LNCAP (cell line): ENCODE measurements around the gene ACMSD.

Source experiments
- TF ChIP-seq, protein P1 (sequence below): fragments of 450-650 bp; IDR thresholded peaks from 2 replicates; pipeline ENCODE4 v1.5.1; 2017; ENCODE audit warnings: mild to moderate bottlenecking

ACMSD gene

GRCh38 chr2:134842930-134843490 lies 4.6 kb downstream of the ACMSD start:
- TF ChIP-seq, protein P1, sequence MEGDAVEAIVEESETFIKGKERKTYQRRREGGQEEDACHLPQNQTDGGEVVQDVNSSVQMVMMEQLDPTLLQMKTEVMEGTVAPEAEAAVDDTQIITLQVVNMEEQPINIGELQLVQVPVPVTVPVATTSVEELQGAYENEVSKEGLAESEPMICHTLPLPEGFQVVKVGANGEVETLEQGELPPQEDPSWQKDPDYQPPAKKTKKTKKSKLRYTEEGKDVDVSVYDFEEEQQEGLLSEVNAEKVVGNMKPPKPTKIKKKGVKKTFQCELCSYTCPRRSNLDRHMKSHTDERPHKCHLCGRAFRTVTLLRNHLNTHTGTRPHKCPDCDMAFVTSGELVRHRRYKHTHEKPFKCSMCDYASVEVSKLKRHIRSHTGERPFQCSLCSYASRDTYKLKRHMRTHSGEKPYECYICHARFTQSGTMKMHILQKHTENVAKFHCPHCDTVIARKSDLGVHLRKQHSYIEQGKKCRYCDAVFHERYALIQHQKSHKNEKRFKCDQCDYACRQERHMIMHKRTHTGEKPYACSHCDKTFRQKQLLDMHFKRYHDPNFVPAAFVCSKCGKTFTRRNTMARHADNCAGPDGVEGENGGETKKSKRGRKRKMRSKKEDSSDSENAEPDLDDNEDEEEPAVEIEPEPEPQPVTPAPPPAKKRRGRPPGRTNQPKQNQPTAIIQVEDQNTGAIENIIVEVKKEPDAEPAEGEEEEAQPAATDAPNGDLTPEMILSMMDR, result no peak

DNA sequence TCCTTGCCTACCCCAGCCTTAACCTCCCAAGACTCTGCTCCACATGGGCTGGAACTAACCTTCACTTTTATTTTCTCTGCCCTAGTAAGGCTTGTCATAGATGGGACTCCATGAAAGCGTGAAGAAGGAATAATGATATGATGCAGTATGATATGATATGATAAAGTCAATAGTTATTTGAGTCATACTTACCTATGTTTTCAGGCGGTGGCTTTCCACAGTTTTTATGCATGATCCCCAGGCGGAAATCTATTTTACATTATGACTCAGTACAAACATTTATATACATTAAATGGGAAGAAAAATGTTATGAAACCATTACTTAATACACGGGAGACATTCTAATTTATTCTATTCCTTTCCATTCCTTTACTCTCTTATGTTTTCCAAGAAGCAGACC lies 5.6 kb downstream of the ACMSD start:
- TF ChIP-seq, protein P1, result no peak

DNA sequence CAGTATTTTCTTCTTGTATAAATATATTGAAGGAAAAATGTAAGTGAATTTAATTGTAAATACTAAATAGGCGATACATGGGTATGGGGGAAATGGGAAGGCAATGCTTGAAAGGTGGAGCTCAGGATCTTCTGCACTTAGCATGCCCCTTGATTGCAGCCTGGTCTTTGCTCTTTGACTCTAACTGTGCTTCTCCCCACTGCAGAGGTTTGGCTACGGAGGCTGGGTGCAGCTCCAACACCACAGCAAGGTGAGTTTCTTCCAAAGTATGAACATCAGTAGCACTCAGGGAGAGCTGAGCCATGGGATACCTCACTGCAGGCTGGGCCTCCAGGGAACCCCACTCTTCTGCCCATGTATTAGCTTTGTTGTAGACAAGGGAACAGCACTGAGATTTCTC lies 6.6 kb downstream of the ACMSD start:
- TF ChIP-seq, protein P1, result no peak

DNA sequence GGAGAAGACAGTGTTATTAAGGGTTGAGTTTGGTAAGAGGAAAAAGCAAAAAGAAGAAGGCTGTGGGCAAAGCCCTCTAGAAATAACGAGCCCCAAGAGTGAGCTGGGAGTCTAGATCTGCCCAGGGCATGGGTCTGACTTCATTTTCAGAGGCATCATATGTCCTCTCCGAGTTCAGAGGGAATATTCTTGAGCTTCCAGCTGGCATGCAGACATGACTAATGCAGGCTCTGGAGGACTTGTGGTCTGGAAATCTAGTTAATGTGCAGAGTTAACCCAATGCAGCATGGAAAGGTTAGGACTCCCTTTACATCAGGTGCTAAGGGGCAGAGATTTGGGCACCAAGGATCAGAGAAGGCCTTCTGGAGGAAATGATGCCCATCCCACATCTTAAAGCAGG lies 7.3 kb downstream of the ACMSD start:
- TF ChIP-seq, protein P1, result no peak

DNA sequence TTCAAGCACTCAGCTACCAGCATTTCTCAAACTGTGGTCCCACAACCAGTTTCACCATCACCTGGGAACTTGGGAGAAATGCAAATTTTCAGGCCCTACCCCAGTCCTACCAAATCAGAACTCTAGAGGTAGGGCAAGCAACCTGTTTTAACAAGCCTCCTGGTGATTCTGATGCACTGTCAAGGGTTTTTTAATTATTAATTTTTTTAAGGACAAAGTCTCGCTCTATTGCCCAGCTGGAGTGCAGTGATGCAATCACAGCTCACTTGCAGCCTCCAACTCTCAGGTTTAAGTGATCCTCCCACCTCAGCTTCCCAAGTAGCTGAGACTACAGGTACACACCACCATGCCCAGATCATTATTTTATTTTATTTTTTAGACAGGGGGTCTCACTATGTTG lies 7.8 kb downstream of the ACMSD start:
- TF ChIP-seq, protein P1, result no peak

DNA sequence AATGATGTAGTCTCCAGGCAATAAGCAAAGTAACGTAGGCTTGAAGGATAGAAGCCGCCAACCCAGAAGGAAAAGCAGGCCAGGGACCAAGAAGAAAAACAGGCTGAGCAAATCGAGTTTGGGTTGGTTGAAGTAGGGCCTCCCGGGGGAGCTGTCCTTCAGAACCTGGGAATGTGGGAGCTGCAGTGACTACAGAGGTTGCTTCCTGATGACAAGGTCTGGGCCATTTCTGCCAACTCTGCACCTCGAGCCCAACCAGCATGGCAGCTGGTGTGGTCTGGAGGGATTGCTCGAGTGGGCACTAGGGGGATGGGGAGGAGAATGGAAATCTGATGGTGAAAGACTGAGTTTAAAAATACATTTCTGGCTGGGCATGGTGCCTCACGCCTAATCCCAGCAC lies 14.1 kb downstream of the ACMSD start:
- TF ChIP-seq, protein P1, result no peak

DNA sequence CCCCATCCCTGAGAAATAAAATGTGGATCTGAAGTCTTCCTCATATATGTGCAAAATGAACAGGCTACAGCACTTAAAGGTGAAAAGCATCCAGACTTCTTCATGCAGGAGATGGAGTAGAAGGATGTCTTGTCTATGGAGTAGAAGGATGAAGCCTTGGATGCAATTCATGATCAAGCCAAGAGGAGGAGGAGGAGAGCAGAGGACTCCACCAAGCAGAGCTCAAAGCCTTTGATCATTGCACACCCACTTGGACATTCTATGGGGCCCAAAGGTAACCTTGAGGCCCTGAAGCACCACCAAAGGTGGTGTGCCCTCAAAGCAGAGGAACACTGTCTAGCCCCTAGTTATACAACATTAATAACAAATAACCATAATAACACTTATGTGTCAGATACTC lies 17.3 kb downstream of the ACMSD start:
- TF ChIP-seq, protein P1, result no peak

DNA sequence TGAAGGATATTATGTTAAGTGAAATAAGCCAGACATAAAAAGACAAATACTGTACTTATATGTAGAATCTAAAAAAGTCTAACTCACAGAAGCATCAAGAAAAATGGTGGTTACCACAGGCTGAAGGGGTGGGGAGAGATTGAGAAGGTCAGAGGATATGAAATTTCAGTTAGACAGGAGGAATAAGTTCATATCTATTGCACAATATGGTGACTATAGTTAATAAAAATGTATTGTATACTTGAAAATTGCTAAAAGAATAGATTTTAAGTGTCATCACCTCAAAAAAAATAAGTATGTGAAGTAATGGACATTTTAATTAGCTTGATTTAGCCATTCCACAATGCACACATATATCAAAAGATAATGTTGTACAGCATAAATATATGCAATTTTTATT lies 19.8 kb downstream of the ACMSD start:
- TF ChIP-seq, protein P1, result no peak
